AG09319 (cell line): ENCODE results near the gene GRM1.

Experiments
- DNase-seq: peaks from one replicate; pipeline ENCODE4 v3.0.0-alpha.2; 2010; ENCODE audit warnings: low read depth; ENCODE audit errors: extremely low read depth
- CTCF ChIP-seq: IDR thresholded peaks from 2 replicates; pipeline ENCODE4 v1.5.1; 2011; ENCODE audit warnings: low read depth, mild to moderate bottlenecking, inconsistent platforms, low read length, moderate library complexity

The GRM1 gene

DNA sequence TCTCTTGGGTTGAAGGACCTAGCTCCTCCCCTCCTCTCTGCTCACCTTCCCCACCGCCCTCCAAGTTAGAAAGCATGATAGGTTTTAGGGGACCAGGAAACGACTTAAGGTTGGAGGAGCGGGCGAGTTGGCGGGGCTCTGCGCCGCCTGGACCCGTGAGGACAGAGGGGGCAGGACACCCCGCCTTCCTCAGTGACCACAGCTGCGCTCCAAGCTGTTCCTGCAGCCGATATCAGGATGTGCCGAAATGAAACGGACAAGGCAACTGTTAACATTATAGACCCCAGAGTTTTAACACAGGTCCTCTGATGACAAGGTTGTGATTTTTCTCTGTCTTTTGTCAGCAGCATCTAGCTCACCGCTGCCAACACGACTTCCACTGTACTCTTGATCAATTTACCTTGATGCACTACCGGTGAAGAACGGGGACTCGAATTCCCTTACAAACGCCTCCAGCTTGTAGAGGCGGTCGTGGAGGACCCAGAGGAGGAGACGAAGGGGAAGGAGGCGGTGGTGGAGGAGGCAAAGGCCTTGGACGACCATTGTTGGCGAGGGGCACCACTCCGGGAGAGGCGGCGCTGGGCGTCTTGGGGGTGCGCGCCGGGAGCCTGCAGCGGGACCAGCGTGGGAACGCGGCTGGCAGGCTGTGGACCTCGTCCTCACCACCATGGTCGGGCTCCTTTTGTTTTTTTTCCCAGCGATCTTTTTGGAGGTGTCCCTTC, at the start of gene GRM1:
Gene GRM1 (plus strand): TSS at position 212 of the 722 bp plus-strand sequence. CDS start 456 bp downstream, at position 668.
- no peak for DNase-seq
- no peak for TF ChIP-seq CTCF

- TF ChIP-seq CTCF, result no peak
These were observed 19.5 kb upstream of the GRM1 start for GRCh38 chr6:146009338-146009737.

GRCh38 chr6:146014233-146014632, 14.6 kb upstream of the GRM1 start:
- no peak for TF ChIP-seq CTCF
- no peak for DNase-seq

More at GRCh38 chr6:146009338-146009737, 19.5 kb upstream of the GRM1 start:
- no peak for DNase-seq

DNA sequence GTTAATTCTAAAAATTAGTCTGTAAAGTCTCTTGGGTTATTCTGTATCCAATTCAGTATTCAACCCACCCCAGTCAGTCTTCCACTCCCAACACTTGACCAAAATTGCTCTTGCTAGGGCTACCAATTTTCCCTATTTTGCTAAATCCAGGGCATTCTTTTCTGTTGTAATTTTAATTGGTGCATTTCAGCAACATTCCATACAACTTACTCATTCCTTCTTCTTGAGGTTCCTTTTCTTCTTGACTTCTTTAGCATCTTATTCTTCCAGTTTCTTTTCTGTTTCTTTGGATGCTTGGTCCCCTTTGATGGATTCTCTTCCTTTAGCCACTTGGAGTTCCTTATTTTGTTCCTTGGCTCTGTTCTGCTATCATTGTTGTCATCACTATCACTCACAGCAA, 11.2 kb upstream of the GRM1 start:
- TF ChIP-seq CTCF, result no peak
- DNase-seq, result no peak

DNA sequence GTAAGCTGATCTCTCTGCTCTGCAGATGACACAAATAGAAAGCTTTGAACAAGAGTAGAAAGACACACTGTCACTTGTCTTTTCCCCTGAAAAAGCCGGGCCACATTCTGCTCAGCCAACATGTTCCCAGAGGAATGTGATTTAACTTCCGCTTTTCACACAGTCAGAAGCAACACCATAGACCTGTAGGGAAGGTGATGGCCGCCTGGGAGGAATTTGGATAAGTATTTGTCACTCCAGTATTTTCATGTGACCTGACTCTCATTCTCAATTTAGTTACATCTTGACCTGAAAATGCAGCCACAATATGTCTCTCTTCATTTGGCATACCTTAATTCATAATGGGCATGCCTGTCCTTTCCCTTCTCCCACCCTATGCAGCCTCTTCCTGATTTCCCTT, 2.0 kb upstream of the GRM1 start:
- no peak for TF ChIP-seq CTCF
- no peak for DNase-seq

DNA sequence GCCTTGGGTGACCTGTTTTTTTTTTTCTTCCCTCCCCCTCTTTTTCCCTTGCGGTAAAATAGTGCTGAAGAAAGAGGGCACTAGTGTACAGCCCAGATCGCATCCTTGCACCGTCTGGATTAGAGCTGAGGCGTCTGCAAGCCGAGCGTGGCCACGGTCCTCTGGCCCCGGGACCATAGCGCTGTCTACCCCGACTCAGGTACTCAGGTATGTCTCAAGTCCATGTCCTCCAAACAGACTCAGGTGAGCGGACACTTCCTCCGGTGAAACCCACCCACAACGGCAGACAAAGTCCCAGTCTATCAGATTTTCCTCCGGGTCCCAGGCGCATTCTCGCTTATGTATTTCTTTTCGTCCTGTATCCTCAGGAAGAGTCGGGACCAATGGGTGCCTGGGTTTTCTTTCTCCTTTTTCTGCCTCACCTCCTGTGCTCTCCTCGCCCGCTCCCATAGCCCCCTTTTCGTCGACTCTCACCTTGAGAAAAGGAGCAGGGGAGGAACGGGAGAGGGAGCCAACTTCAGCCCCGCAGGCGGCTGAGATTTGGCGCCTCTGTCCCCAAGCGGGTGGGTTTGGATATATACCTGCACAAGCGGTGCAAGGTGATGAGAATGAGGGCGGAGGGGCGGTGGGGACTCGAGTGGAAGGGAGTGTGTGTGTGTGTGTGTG, 1.1 kb upstream of the GRM1 start:
- TF ChIP-seq CTCF, result no peak
- DNase-seq, result no peak

DNA sequence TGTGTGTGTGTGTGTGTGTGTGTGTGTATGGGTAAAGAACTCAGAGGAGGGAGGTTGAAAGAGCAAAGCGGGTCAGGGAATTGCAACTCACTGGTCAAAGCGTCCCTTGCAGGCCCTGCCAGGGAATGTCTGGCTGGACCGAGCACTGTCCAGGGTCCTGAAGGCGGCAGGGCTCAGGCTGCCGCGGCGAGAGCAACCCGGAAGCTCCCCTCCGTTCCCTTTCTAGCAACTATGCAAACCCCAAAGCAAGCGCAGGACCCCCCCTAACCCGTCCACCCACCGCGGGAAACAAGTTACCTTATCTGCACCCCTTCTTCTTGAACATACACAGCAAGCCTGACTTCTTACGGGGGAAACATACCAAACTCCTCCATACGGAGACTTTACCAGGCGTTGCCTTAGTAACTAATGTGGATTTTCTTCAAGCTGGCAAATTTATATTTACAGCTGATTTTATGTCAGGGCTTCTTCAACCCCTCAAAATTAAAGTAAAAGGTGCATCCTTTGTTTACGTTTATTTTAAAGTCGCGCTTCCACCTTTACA, 538 bp upstream of the GRM1 start:
- DNase-seq, result peak; percentile 14
- TF ChIP-seq CTCF, result no peak
